ENCODE results near the gene WFDC6. TPM values are rescaled to one million over a fixed set of nuclear protein-coding genes. Genes with fewer than 3 reads are reported as not detected.
"Not testable (repeated sequence)": the region's sequence is repeated elsewhere in the genome, so short reads cannot be mapped to it uniquely, and the experiment has no call there.

The WFDC6 gene
- total RNA-seq (not detected), polyA plus RNA-seq (not detected)

- CTCF ChIA-PET (ENCODE audit: partially characterized antibody) = no interaction called here
- peaks cover 0 to 3% (median 0%) of the 10 kb centered on the region in 8 donors for H3K9me3 Mint-ChIP-seq
Measured at GRCh38 chr20:45539382-45539781, at the start of gene WFDC6. Gene WFDC6 (minus strand): TSS chr20:45539482. CDS start chr20:45539407, 75 bp downstream.

DNA sequence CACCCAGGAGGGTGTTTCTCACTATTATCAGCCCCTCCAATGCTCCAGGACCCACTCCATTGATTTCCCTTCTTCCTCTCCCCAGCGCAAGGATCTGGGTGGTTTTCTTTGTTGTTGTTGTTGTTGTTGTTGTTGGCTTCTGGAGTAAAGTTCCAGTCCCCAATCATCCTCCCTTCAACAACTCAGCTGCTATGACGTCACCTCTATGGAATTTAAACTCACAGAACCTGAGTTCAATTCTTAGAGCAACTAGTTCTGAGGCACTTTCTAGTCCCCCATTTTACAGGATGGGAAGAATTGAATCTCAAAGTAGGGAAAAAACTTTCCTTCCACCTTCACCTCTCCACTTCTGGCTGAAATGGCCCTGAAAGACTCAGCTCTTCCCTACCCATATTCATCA, 49.5 kb upstream of the WFDC6 start:
- H3K4me1 Mint-ChIP-seq = no peaks in the 10 kb centered on the region
- Histone ChIP-seq H3K36me3 (ENCODE audit: insufficient read depth, low read length) (no peaks in the 10 kb centered on the region), H3K27me3 (ENCODE audit: insufficient read depth, low read length) (no peaks in the 10 kb centered on the region), H3K4me3 (ENCODE audit: low read length in 2 of 2) (no peak overlapping the region), H3K4me1 (ENCODE audit: insufficient read depth, low read length) (no peaks in the 10 kb centered on the region), H3K27ac (ENCODE audit: low read depth, low read length) (no peak overlapping the region), H3K9me3 (ENCODE audit: control insufficient read depth in 1 of 2, low read length in 2 of 2) (no peaks in the 10 kb centered on the region)
- no peak overlapping the region for H3K4me3 Mint-ChIP-seq
- H3K36me3 Mint-ChIP-seq = no peaks in the 10 kb centered on the region
- DNase-seq = no peak
- ChIA-PET CTCF (ENCODE audit: partially characterized antibody) (no interaction called here), POLR2A (ENCODE audit: partially characterized antibody) (no interaction called here)
- H3K27me3 Mint-ChIP-seq = peaks cover 19 to 20% of the 10 kb centered on the region in 2 donors
- H3K27ac Mint-ChIP-seq = no peak overlapping the region
- intact Hi-C loops (cut with micrococcal nuclease) = no loop called here
- H3K9me3 Mint-ChIP-seq = peaks cover 0 to 3% (median 0%) of the 10 kb centered on the region in 8 donors

More at GRCh38 chr20:45539382-45539781, at the start of gene WFDC6:
- no peaks in the 10 kb centered on the region for H3K36me3 ChIP-seq (ENCODE audit: insufficient read depth, low read length)
- no peaks in the 10 kb centered on the region for H3K27me3 ChIP-seq (ENCODE audit: insufficient read depth, low read length)
- no peak within 1 kb of the TSS for H3K4me3 ChIP-seq (ENCODE audit: low read length in 2 of 2)
- Mint-ChIP-seq H3K4me3 (no peak within 1 kb of the TSS), H3K27me3 (peaks cover 25 to 39% of the 10 kb centered on the region in 2 donors), H3K4me1 (no peaks in the 10 kb centered on the region), H3K36me3 (no peaks in the 10 kb centered on the region), H3K27ac (no peak within 1 kb of the TSS)
- intact Hi-C loops (cut with micrococcal nuclease) = no loop called here
- no peak within 1 kb of the TSS for H3K27ac ChIP-seq (ENCODE audit: low read depth, low read length)
- no peaks in the 10 kb centered on the region for H3K9me3 ChIP-seq (ENCODE audit: control insufficient read depth in 1 of 2, low read length in 2 of 2)
- H3K4me1 ChIP-seq (ENCODE audit: insufficient read depth, low read length) = no peaks in the 10 kb centered on the region
- POLR2A ChIA-PET (ENCODE audit: partially characterized antibody) = no interaction called here
- DNase-seq = no peak

- H3K4me1 ChIP-seq (ENCODE audit: insufficient read depth, low read length); H3K27me3 ChIP-seq (ENCODE audit: insufficient read depth, low read length); H3K36me3 ChIP-seq (ENCODE audit: insufficient read depth, low read length); H3K36me3 Mint-ChIP-seq; H3K4me1 Mint-ChIP-seq; H3K27ac Mint-ChIP-seq; H3K9me3 ChIP-seq (ENCODE audit: control insufficient read depth in 1 of 2, low read length in 2 of 2); H3K4me3 ChIP-seq (ENCODE audit: low read length in 2 of 2); POLR2A ChIA-PET (ENCODE audit: partially characterized antibody); H3K9me3 Mint-ChIP-seq; H3K4me3 Mint-ChIP-seq; DNase-seq; H3K27ac ChIP-seq (ENCODE audit: low read depth, low read length); intact Hi-C loops (cut with micrococcal nuclease): not testable (repeated sequence)
- CTCF ChIA-PET (ENCODE audit: partially characterized antibody) = interaction anchor here (1.1 kb wide), 1 partner anchor 238 kb away, joined by 3 read pairs; the partner anchor contains the start of gene SDC4
- H3K27me3 Mint-ChIP-seq = peaks cover 18 to 22% of the 10 kb centered on the region in 2 donors
Measured at GRCh38 chr20:45585986-45586385, 46.7 kb upstream of the WFDC6 start.

GRCh38 chr20:45584294-45584693, 45.0 kb upstream of the WFDC6 start:
- H3K36me3 Mint-ChIP-seq; H3K4me3 ChIP-seq (ENCODE audit: low read length in 2 of 2); POLR2A ChIA-PET (ENCODE audit: partially characterized antibody); CTCF ChIA-PET (ENCODE audit: partially characterized antibody); intact Hi-C loops (cut with micrococcal nuclease); H3K9me3 ChIP-seq (ENCODE audit: control insufficient read depth in 1 of 2, low read length in 2 of 2); DNase-seq; H3K27ac Mint-ChIP-seq; H3K27me3 ChIP-seq (ENCODE audit: insufficient read depth, low read length); H3K4me3 Mint-ChIP-seq; H3K36me3 ChIP-seq (ENCODE audit: insufficient read depth, low read length); H3K4me1 ChIP-seq (ENCODE audit: insufficient read depth, low read length); H3K9me3 Mint-ChIP-seq; H3K4me1 Mint-ChIP-seq; H3K27ac ChIP-seq (ENCODE audit: low read depth, low read length): not testable (repeated sequence)
- H3K27me3 Mint-ChIP-seq = peaks cover 20 to 24% of the 10 kb centered on the region in 2 donors

- Mint-ChIP-seq H3K9me3 (no peaks in the 10 kb centered on the region), H3K27me3 (peaks cover 20 to 22% of the 10 kb centered on the region in 2 donors), H3K4me1 (no peaks in the 10 kb centered on the region), H3K4me3 (no peak overlapping the region), H3K36me3 (no peaks in the 10 kb centered on the region), H3K27ac (no peak overlapping the region)
- Histone ChIP-seq H3K27me3 (ENCODE audit: insufficient read depth, low read length) (no peaks in the 10 kb centered on the region), H3K4me1 (ENCODE audit: insufficient read depth, low read length) (no peaks in the 10 kb centered on the region), H3K9me3 (ENCODE audit: control insufficient read depth in 1 of 2, low read length in 2 of 2) (no peaks in the 10 kb centered on the region), H3K36me3 (ENCODE audit: insufficient read depth, low read length) (no peaks in the 10 kb centered on the region), H3K4me3 (ENCODE audit: low read length in 2 of 2) (no peak overlapping the region), H3K27ac (ENCODE audit: low read depth, low read length) (no peak overlapping the region)
- intact Hi-C loops (cut with micrococcal nuclease) = no loop called here
- ChIA-PET POLR2A (ENCODE audit: partially characterized antibody) (no interaction called here), CTCF (ENCODE audit: partially characterized antibody) (interaction anchor here (0.6 kb wide), 1 partner anchor 187 kb away, joined by 3 read pairs; no protein-coding TSS in a partner anchor)
- no peak for DNase-seq
Measured at GRCh38 chr20:45583502-45583901, 44.2 kb upstream of the WFDC6 start.

DNA sequence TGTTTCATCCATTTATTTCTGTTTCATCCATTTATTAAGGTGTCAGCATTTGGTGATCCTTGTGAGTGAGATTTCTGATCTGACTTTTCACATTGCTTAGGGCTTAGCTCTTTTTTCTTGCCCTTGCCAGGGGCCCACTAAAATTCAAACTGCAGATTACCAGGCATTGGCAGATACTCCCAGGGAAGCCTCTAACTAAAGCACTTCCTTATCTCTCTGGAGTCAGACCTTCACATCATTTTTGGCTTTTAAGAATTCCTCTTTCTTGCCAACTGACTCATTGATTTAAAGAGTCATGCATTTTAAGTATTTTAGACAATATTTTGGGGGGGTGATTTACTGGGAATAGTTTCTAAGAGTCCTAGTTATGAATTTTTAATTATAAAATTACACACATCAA, 42.4 kb upstream of the WFDC6 start:
- Histone ChIP-seq H3K27ac (ENCODE audit: low read depth, low read length) (no peak overlapping the region), H3K36me3 (ENCODE audit: insufficient read depth, low read length) (no peaks in the 10 kb centered on the region), H3K9me3 (ENCODE audit: control insufficient read depth in 1 of 2, low read length in 2 of 2) (no peaks in the 10 kb centered on the region), H3K4me3 (ENCODE audit: low read length in 2 of 2) (no peak overlapping the region), H3K27me3 (ENCODE audit: insufficient read depth, low read length) (no peaks in the 10 kb centered on the region), H3K4me1 (ENCODE audit: insufficient read depth, low read length) (no peaks in the 10 kb centered on the region)
- no peaks in the 10 kb centered on the region for H3K4me1 Mint-ChIP-seq
- no peak overlapping the region for H3K4me3 Mint-ChIP-seq
- POLR2A ChIA-PET (ENCODE audit: partially characterized antibody) = no interaction called here
- DNase-seq = no peak
- CTCF ChIA-PET (ENCODE audit: partially characterized antibody) = no interaction called here
- H3K9me3 Mint-ChIP-seq = no peaks in the 10 kb centered on the region
- intact Hi-C loops (cut with micrococcal nuclease) = no loop called here
- H3K36me3 Mint-ChIP-seq = no peaks in the 10 kb centered on the region
- H3K27ac Mint-ChIP-seq = no peak overlapping the region
- H3K27me3 Mint-ChIP-seq = peaks cover 18 to 20% of the 10 kb centered on the region in 2 donors

- peaks cover 19 to 20% of the 10 kb centered on the region in 2 donors for H3K27me3 Mint-ChIP-seq
- H3K9me3 ChIP-seq (ENCODE audit: control insufficient read depth in 1 of 2, low read length in 2 of 2) = no peaks in the 10 kb centered on the region
- no peaks in the 10 kb centered on the region for H3K4me1 Mint-ChIP-seq
- H3K27ac ChIP-seq (ENCODE audit: low read depth, low read length) = no peak within 1 kb of the TSS
- POLR2A ChIA-PET (ENCODE audit: partially characterized antibody) = no interaction called here
- H3K9me3 Mint-ChIP-seq = no peaks in the 10 kb centered on the region
- DNase-seq = no peak
- CTCF ChIA-PET (ENCODE audit: partially characterized antibody) = no interaction called here
- no peaks in the 10 kb centered on the region for H3K36me3 Mint-ChIP-seq
- H3K27me3 ChIP-seq (ENCODE audit: insufficient read depth, low read length) = no peaks in the 10 kb centered on the region
- H3K36me3 ChIP-seq (ENCODE audit: insufficient read depth, low read length) = no peaks in the 10 kb centered on the region
- H3K27ac Mint-ChIP-seq = no peak within 1 kb of the TSS
- no peak within 1 kb of the TSS for H3K4me3 ChIP-seq (ENCODE audit: low read length in 2 of 2)
- intact Hi-C loops (cut with micrococcal nuclease) = no loop called here
- H3K4me3 Mint-ChIP-seq = no peak within 1 kb of the TSS
- no peaks in the 10 kb centered on the region for H3K4me1 ChIP-seq (ENCODE audit: insufficient read depth, low read length)
Measured at GRCh38 chr20:45579184-45579583, 39.9 kb upstream of the WFDC6 start, which contains the start of gene WFDC8. Gene WFDC8 (minus strand): TSS chr20:45579284. CDS start chr20:45579247, 37 bp downstream.

- intact Hi-C loops (cut with micrococcal nuclease) = no loop called here
- ChIA-PET CTCF (ENCODE audit: partially characterized antibody) (no interaction called here), POLR2A (ENCODE audit: partially characterized antibody) (no interaction called here)
- no peaks in the 10 kb centered on the region for H3K4me1 Mint-ChIP-seq
- H3K36me3 ChIP-seq (ENCODE audit: insufficient read depth, low read length) = no peaks in the 10 kb centered on the region
- H3K4me1 ChIP-seq (ENCODE audit: insufficient read depth, low read length) = no peaks in the 10 kb centered on the region
- peaks cover 14 to 18% of the 10 kb centered on the region in 2 donors for H3K27me3 Mint-ChIP-seq
- no peaks in the 10 kb centered on the region for H3K36me3 Mint-ChIP-seq
- DNase-seq = no peak
- H3K9me3 ChIP-seq (ENCODE audit: control insufficient read depth in 1 of 2, low read length in 2 of 2) = no peaks in the 10 kb centered on the region
- no peak overlapping the region for H3K4me3 ChIP-seq (ENCODE audit: low read length in 2 of 2)
- no peaks in the 10 kb centered on the region for H3K27me3 ChIP-seq (ENCODE audit: insufficient read depth, low read length)
- H3K9me3 Mint-ChIP-seq = peaks cover 0 to 6% (median 0%) of the 10 kb centered on the region in 8 donors
- H3K27ac Mint-ChIP-seq = no peak overlapping the region
- no peak overlapping the region for H3K27ac ChIP-seq (ENCODE audit: low read depth, low read length)
- no peak overlapping the region for H3K4me3 Mint-ChIP-seq
Measured at GRCh38 chr20:45578231-45578630, 38.9 kb upstream of the WFDC6 start.

Data from CD4-positive, alpha-beta memory T cell (primary cell).